ENCODE data around the gene ACSF3.

ACSF3 gene

GRCh38 chr16:89052191-89052889 lies 41.3 kb upstream of the ACSF3 start:
- Histone ChIP-seq H3K36me3 (ENCODE audit: control insufficient read depth, insufficient read depth, low read length) (no peaks in the 10 kb centered on the region), H3K4me2 (ENCODE audit: low read length) (no peak overlapping the region), H3K9ac (no peak overlapping the region), H3K27me3 (ENCODE audit: control insufficient read depth, insufficient read depth, low read length) (no peaks in the 10 kb centered on the region), H2AFZ (no peak overlapping the region), H3K27ac (no peak overlapping the region), H3K4me1 (no peaks in the 10 kb centered on the region), H3K4me3 (ENCODE audit: low read depth, low read length) (no peak overlapping the region), H3K79me2 (no peaks in the 10 kb centered on the region), H3K9me3 (ENCODE audit: control insufficient read depth, low read length) (no peaks in the 10 kb centered on the region)
- TF ChIP-seq CTCF (IDR thresholded peaks at IDR 0.05), result no peak

GRCh38 chr16:89052890-89053724 lies 40.5 kb upstream of the ACSF3 start:
- no peak overlapping the region for H3K4me3 ChIP-seq (ENCODE audit: low read depth, low read length)
- no peaks in the 10 kb centered on the region for H3K4me1 ChIP-seq
- no peak overlapping the region for H3K9ac ChIP-seq
- H3K79me2 ChIP-seq, result no peaks in the 10 kb centered on the region
- H3K9me3 ChIP-seq (ENCODE audit: control insufficient read depth, low read length), result no peaks in the 10 kb centered on the region
- H3K27ac ChIP-seq, result no peak overlapping the region
- TF ChIP-seq CTCF (IDR thresholded peaks at IDR 0.05), result no peak
- H3K27me3 ChIP-seq (ENCODE audit: control insufficient read depth, insufficient read depth, low read length), result no peaks in the 10 kb centered on the region
- no peak overlapping the region for H3K4me2 ChIP-seq (ENCODE audit: low read length)
- H2AFZ ChIP-seq, result no peak overlapping the region
- H3K36me3 ChIP-seq (ENCODE audit: control insufficient read depth, insufficient read depth, low read length), result no peaks in the 10 kb centered on the region

GRCh38 chr16:89053725-89054029 lies 40.0 kb upstream of the ACSF3 start:
- H3K27ac ChIP-seq, result no peak overlapping the region
- no peak overlapping the region for H3K4me3 ChIP-seq (ENCODE audit: low read depth, low read length)
- no peaks in the 10 kb centered on the region for H3K4me1 ChIP-seq
- no peaks in the 10 kb centered on the region for H3K27me3 ChIP-seq (ENCODE audit: control insufficient read depth, insufficient read depth, low read length)
- no peaks in the 10 kb centered on the region for H3K36me3 ChIP-seq (ENCODE audit: control insufficient read depth, insufficient read depth, low read length)
- H3K9me3 ChIP-seq (ENCODE audit: control insufficient read depth, low read length), result no peaks in the 10 kb centered on the region
- no peak overlapping the region for H3K9ac ChIP-seq
- no peak overlapping the region for H2AFZ ChIP-seq
- no peak overlapping the region for H3K4me2 ChIP-seq (ENCODE audit: low read length)
- TF ChIP-seq CTCF (IDR thresholded peaks at IDR 0.05), result no peak
- no peaks in the 10 kb centered on the region for H3K79me2 ChIP-seq

- Histone ChIP-seq H3K27me3 (ENCODE audit: control insufficient read depth, insufficient read depth, low read length) (no peaks in the 10 kb centered on the region), H3K4me3 (ENCODE audit: low read depth, low read length) (no peak overlapping the region), H2AFZ (no peak overlapping the region), H3K9ac (no peak overlapping the region), H3K4me1 (no peaks in the 10 kb centered on the region), H3K9me3 (ENCODE audit: control insufficient read depth, low read length) (no peaks in the 10 kb centered on the region), H3K4me2 (ENCODE audit: low read length) (no peak overlapping the region), H3K27ac (no peak overlapping the region), H3K79me2 (no peaks in the 10 kb centered on the region), H3K36me3 (ENCODE audit: control insufficient read depth, insufficient read depth, low read length) (no peaks in the 10 kb centered on the region)
- no peak for TF ChIP-seq CTCF (IDR thresholded peaks at IDR 0.05)
Observed at GRCh38 chr16:89054261-89054661, 39.4 kb upstream of the ACSF3 start.

All from parathyroid adenoma (tissue), 2 donors.